B cell (primary cell): Measurements from ENCODE around the gene BHLHE40.

ENCODE experiments used
- EZH2 ChIP-seq: IDR thresholded peaks from 2 replicates; pipeline ENCODE4 v1.6.1; 2012; ENCODE audit warnings: borderline replicate concordance, low read depth, mild to moderate bottlenecking, moderate library complexity, low read length; ENCODE audit not compliant: insufficient read depth, poor library complexity, severe bottlenecking
- TF ChIP-seq, protein P1 (sequence below): fragments of 200-600 bp; IDR thresholded peaks from one replicate; pipeline ENCODE4 v1.8.0; 2022; ENCODE audit warnings: antibody characterized with exemption, mild to moderate bottlenecking

DNA sequence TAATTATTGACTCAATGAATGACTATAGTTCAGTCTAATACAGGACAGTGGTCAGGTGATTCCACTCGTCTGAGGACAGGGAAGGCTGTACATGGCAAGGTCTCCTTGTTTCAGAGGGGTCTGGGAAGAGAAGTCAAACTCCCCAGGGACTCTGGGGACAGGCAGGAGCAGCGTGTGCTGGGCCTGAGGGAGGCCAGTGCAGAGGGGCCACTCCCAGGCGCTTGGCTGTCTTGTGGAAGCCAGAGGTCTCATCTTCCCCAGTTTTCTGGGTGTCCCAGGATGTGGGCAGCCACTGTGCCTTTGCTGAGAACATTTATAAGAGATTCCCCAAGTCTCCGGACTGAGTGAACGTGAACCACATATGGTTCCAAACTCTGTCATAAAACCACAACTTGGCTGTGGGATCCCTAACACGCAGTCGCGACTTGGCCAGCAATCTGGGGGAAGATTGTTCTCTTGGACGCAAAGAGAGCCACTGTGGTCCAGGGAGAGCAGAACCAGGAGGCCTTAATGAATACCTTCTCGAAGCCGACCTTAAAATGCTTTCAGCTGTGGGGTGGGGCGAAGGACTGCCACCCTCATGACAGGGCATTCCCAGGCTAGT is 30.4 kb downstream of the BHLHE40 start:
- TF ChIP-seq, protein P1, sequence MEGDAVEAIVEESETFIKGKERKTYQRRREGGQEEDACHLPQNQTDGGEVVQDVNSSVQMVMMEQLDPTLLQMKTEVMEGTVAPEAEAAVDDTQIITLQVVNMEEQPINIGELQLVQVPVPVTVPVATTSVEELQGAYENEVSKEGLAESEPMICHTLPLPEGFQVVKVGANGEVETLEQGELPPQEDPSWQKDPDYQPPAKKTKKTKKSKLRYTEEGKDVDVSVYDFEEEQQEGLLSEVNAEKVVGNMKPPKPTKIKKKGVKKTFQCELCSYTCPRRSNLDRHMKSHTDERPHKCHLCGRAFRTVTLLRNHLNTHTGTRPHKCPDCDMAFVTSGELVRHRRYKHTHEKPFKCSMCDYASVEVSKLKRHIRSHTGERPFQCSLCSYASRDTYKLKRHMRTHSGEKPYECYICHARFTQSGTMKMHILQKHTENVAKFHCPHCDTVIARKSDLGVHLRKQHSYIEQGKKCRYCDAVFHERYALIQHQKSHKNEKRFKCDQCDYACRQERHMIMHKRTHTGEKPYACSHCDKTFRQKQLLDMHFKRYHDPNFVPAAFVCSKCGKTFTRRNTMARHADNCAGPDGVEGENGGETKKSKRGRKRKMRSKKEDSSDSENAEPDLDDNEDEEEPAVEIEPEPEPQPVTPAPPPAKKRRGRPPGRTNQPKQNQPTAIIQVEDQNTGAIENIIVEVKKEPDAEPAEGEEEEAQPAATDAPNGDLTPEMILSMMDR, result no peak
- no peak for TF ChIP-seq EZH2
